ENCODE results near the gene GCLC. TPM values are rescaled to one million over a fixed set of nuclear protein-coding genes. Genes with fewer than 3 reads are reported as not detected.

The GCLC gene
- polyA plus RNA-seq, 1 donor (not counting 4 experiments of a cell fraction or from before 2014, with no cell fraction given): 73.2 TPM

DNA sequence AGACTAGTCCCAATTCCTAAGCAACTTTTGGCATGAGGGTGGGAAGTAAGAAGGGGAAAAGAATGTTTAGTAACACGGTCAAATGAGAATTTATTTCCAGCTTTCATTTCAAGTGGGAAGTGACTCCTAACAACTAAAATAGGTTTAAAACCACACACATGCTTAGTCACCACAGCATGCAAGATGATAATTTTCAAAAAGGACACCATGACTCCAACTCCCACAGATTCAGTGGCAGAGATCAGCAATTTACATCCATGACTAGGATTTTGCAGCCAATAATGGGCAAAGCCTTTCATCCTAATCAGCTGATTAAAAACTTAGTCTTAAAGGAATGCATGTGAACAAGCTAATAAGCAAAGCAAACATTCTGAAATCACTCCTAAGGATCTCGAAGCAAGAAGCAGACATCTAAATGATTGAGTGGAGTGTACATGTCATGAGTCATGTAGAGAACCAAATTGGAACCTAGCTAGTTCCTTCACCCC, 48.1 kb upstream of the GCLC start:
- Histone ChIP-seq H3K9me3 (ENCODE audit: control insufficient read depth, low read depth, low read length) (no peaks in the 10 kb centered on the region), H3K4me3 (ENCODE audit: control insufficient read depth in 2 of 3, extremely low read depth in 1 of 3, insufficient read depth in 2 of 3, low read depth in 1 of 3, low read length in 3 of 3) (no peak overlapping the region), H3K4me1 (ENCODE audit: control insufficient read depth, extremely low read depth, insufficient read depth, low read length) (peaks cover 12% of the 10 kb centered on the region), H4K20me1 (ENCODE audit: control insufficient read depth, extremely low read depth, insufficient read depth, low read length) (no peaks in the 10 kb centered on the region), H3K9ac (ENCODE audit: control insufficient read depth, extremely low read depth, insufficient read depth, low read length) (no peak overlapping the region), H3K27ac (ENCODE audit: control insufficient read depth, insufficient read depth, low read length) (peak overlapping the region; percentile 38), H3K27me3 (ENCODE audit: control insufficient read depth, extremely low read depth, insufficient read depth, low read length) (no peaks in the 10 kb centered on the region), H3K9me1 (ENCODE audit: control insufficient read depth, extremely low read depth, insufficient read depth, low read length) (no peaks in the 10 kb centered on the region), H3K4me2 (ENCODE audit: control insufficient read depth, extremely low read depth, insufficient read depth, low read depth, low read length) (peak overlapping the region; percentile 23), H3K79me2 (ENCODE audit: control insufficient read depth, insufficient read depth, low read length) (no peaks in the 10 kb centered on the region), H2AFZ (ENCODE audit: control insufficient read depth, low read length) (no peak overlapping the region), H3K36me3 (ENCODE audit: control insufficient read depth in 2 of 2, extremely low read depth in 1 of 2, insufficient read depth in 2 of 2, low read length in 2 of 2) (no peaks in the 10 kb centered on the region)
- DNase-seq (ENCODE audit: low read depth, low spot score) (no peak), FAIRE-seq (peak; percentile 84)
- dilution Hi-C loops (cut with MboI; ENCODE audit: extremely low pct_ligation_motif_present, low sequenced_read_pairs): no loop called here
- TF ChIP-seq EZH2 (IDR thresholded peaks at IDR 0.05; ENCODE audit: low read length): no peak
- TF ChIP-seq, protein P1, sequence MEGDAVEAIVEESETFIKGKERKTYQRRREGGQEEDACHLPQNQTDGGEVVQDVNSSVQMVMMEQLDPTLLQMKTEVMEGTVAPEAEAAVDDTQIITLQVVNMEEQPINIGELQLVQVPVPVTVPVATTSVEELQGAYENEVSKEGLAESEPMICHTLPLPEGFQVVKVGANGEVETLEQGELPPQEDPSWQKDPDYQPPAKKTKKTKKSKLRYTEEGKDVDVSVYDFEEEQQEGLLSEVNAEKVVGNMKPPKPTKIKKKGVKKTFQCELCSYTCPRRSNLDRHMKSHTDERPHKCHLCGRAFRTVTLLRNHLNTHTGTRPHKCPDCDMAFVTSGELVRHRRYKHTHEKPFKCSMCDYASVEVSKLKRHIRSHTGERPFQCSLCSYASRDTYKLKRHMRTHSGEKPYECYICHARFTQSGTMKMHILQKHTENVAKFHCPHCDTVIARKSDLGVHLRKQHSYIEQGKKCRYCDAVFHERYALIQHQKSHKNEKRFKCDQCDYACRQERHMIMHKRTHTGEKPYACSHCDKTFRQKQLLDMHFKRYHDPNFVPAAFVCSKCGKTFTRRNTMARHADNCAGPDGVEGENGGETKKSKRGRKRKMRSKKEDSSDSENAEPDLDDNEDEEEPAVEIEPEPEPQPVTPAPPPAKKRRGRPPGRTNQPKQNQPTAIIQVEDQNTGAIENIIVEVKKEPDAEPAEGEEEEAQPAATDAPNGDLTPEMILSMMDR (optimal IDR thresholded peaks at IDR 0.05 in 1 of 3, IDR thresholded peaks at IDR 0.05 in 1 of 3, conservative IDR thresholded peaks at IDR 0.05 in 1 of 3; ENCODE audit: extremely low read depth in 1 of 3, insufficient read depth in 2 of 3, low read length in 3 of 3): no peak

DNA sequence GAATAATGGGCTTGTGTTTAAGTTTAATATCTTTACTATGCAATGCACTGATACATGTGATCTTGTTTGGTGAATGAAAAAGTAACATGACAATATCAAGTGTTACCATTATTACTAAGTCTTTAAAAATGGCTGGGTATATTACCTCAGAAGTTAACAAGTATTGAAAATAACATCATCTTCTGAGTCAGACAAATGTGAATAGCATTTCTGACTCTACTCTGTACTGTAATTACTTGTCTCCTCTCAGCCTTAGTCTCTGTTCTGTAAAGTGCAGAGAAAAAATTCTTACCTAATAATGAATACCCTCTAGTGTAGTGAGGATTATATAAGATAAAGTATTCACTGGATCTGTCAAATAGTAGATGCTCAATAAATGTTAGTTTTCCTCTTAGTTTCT, 47.0 kb upstream of the GCLC start:
- DNase-seq (ENCODE audit: low read depth, low spot score) (no peak), FAIRE-seq (no peak)
- H3K27ac ChIP-seq (ENCODE audit: control insufficient read depth, insufficient read depth, low read length): no peak overlapping the region
- H3K4me2 ChIP-seq (ENCODE audit: control insufficient read depth, extremely low read depth, insufficient read depth, low read depth, low read length): no peak overlapping the region
- no peaks in the 10 kb centered on the region for H3K9me1 ChIP-seq (ENCODE audit: control insufficient read depth, extremely low read depth, insufficient read depth, low read length)
- TF ChIP-seq, protein P1 (optimal IDR thresholded peaks at IDR 0.05 in 1 of 3, IDR thresholded peaks at IDR 0.05 in 1 of 3, conservative IDR thresholded peaks at IDR 0.05 in 1 of 3; ENCODE audit: extremely low read depth in 1 of 3, insufficient read depth in 2 of 3, low read length in 3 of 3): no peak
- TF ChIP-seq EZH2 (IDR thresholded peaks at IDR 0.05; ENCODE audit: low read length): no peak
- dilution Hi-C loops (cut with MboI; ENCODE audit: extremely low pct_ligation_motif_present, low sequenced_read_pairs): no loop called here
- no peaks in the 10 kb centered on the region for H3K36me3 ChIP-seq (ENCODE audit: control insufficient read depth in 2 of 2, extremely low read depth in 1 of 2, insufficient read depth in 2 of 2, low read length in 2 of 2)
- no peaks in the 10 kb centered on the region for H3K27me3 ChIP-seq (ENCODE audit: control insufficient read depth, extremely low read depth, insufficient read depth, low read length)
- H3K9ac ChIP-seq (ENCODE audit: control insufficient read depth, extremely low read depth, insufficient read depth, low read length): no peak overlapping the region
- no peaks in the 10 kb centered on the region for H3K79me2 ChIP-seq (ENCODE audit: control insufficient read depth, insufficient read depth, low read length)
- H4K20me1 ChIP-seq (ENCODE audit: control insufficient read depth, extremely low read depth, insufficient read depth, low read length): no peaks in the 10 kb centered on the region
- H2AFZ ChIP-seq (ENCODE audit: control insufficient read depth, low read length): no peak overlapping the region
- peaks cover 17% of the 10 kb centered on the region for H3K4me1 ChIP-seq (ENCODE audit: control insufficient read depth, extremely low read depth, insufficient read depth, low read length)
- no peak overlapping the region for H3K4me3 ChIP-seq (ENCODE audit: control insufficient read depth in 2 of 3, extremely low read depth in 1 of 3, insufficient read depth in 2 of 3, low read depth in 1 of 3, low read length in 3 of 3)
- no peaks in the 10 kb centered on the region for H3K9me3 ChIP-seq (ENCODE audit: control insufficient read depth, low read depth, low read length)
